HG03139 (cell line): ENCODE measurements around the gene GAREM1.
"Not testable (repeated sequence)": the region's sequence is repeated elsewhere in the genome, so short reads cannot be mapped to it uniquely, and the experiment has no call there.

ENCODE experiments used
- ATAC-seq: cut with Tn5 transposase; IDR thresholded peaks from one replicate; pipeline ENCODE4 v1.9.1; 2021; ENCODE audit not compliant: unreplicated experiment

GAREM1 gene

DNA sequence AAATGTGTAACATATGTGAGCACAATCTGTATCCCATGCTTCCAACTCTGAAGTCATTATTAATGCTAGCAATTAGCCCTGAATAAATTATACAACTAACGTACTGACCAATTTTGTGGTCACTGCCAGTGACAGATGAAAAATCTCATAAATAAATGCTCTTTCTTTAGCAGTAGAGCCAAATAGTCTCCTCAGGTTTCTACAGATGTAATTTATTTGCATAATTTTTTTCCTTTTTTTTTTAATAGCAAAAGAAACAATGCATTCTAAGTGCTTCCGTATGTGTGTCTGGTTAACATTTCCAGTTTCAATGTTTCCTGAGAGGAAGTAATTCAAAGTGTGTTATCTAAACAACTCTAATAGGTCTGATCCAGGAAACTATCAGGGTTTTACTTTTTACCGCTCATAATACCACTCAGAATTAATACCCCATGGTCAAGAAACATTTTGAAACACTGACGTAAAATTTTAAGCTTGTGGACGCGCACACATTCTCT lies 172.5 kb downstream of the GAREM1 start:
- ATAC-seq: no peak

DNA sequence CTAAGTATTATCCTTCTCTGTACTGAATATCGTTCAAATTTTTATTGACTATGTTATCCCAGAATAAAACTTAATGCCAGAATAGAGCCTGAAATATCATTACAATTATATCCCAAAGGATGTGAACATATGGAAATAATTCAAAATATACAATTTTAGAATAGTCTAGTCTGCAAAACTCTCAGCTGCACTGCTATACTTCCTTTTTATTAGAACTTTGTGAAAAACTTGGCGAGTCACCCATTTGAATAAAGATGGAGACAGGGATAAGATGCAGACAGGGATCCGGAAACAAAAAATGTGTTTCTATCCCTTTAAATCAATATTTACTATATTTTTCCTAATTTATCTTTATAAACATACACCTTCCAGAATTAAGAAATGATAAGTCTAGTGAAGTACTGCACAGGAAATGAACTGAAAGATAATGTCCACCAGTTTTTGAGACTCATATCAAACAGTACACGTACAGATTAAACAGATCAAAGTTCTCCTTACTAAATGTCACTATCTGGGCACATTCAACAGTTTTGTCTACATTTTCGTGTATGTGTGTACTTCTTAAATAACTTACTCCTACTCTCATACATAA lies 173.0 kb downstream of the GAREM1 start:
- ATAC-seq: no peak

DNA sequence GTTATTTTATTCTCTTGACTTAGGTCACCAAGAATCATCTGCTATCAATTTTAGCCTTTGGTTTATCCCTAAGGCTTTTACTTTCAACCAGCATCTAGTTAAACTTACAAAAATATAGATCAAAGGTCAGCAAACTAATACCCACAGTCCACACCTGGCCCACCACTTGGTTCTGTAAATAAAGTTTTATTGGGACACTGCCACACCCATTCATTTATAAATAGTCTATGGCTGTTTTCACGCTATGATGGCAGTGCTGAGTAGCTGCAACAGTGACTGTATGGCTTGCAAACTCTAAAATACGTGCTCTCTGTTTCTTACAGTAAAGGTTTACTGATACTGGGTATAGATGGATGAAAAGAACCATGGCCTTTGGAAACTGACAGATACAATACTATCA lies 173.8 kb downstream of the GAREM1 start:
- no peak for ATAC-seq

DNA sequence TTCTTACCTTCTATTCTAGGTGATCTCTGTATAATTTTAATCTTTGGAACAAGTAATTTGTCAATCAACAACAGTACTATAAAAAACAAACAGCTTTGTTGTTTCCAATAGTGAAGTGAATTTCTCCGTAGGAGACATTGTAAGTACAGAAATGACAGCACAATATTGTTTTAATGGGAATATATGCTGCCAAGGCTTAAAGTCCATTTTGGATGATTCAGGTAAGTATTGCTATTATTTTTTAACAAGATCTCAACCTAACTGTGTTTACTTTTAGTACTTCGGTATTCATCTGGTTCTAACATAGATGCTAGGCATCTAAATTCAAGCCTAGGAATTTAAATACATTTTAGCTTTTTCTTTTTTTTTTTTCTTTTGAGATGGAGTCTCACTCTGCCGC lies 175.1 kb downstream of the GAREM1 start:
- no peak for ATAC-seq

DNA sequence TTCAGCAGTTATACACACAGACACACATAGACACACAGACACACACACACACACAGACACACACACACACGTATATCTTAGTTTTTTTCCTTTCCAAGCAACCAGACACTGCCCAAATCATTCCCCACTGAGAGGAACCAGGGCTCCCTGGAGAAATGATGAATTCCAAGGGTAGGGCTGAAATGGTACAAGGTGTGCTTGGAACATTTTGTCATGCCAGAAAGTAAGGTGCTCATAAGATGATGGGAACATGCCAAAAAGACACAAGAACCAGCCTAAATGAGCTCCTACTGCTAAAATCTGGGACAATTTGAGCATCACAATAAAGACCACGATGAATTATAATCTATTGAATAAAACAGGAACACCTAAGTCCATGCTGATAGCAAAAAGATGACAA lies 177.6 kb downstream of the GAREM1 start:
- no peak for ATAC-seq

DNA sequence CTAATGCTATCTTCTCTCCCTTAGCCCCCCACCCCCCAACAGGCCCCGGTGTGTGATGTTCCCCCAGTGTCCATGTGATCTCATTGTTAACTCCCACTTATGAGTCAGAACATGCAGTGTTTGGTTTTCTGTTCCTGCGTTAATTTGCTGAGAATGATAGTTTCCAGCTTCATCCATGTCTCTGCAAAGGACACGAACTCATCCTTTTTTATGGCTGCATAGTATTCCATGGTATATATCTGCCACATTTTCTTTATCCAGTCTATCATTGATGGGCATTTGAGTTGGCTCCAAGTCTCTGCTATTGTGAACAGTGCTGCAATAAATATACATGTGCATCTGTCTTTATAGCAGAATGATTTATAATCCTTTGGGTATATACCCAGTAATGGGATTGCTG lies 179.1 kb downstream of the GAREM1 start:
- not testable (repeated sequence) for ATAC-seq

DNA sequence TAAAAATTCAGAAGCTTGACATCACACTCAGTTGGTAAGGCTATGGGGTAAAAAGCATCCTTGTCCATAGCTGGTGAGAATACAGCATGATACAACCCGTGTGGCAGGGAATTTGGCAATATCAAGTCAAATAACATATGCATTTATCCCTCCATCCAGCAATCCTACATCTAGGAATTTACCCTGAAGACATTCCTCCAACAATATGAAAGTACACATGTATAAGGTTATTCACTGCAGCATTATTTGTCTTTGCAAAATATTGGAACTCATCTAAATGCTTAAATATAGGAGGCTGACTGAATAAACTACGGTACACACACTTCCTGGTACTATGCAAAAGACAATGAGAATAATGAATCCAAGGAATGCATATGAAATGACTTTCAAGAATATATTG lies 179.9 kb downstream of the GAREM1 start:
- ATAC-seq: no peak

DNA sequence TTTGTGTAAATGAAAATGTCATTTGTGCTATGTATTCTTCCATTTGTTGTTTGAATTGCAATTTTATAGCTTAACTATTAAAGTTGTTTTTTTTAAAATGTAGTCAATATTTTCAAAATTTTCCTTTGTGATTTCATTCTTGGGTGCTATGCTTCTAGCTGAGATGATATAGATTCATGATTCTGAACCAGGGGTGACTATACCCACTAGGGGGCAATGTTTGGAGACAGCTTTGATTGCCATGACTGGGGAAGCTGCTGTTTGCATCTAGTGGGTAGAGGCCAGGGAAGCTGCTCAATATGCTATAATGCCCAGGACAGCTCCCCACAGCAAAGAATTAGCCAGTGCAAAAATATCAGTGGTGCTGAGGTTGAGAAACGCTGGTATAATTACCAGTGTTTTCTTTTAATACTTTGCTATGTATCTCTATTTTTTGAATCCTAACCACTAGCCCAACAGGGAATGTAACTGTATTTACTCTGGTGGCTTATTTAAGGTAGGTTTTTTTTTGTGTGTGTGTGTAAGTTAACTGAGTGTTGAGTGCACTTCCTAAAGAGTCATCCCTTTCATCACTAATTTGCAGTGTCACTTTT lies 181.1 kb downstream of the GAREM1 start:
- ATAC-seq: peak; percentile 92

DNA sequence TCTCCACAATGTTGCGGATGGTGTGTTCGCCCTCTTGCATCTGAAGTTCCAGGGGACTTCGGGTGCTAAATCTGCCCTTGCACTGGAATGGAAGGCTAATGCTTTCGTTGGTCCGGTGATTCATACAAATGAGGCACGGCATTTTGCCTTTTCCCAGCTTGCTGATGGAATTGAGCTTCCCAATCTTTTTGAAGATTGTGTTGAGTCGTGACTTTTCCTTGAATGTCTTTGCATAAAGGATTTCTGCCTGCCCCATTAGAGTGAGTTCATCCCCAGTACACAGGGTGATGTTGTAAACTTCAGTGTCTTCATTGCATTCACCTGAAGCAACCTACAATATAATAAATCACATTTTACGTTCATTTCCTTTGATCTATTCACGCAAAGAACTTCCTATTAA lies 182.8 kb downstream of the GAREM1 start:
- no peak for ATAC-seq

DNA sequence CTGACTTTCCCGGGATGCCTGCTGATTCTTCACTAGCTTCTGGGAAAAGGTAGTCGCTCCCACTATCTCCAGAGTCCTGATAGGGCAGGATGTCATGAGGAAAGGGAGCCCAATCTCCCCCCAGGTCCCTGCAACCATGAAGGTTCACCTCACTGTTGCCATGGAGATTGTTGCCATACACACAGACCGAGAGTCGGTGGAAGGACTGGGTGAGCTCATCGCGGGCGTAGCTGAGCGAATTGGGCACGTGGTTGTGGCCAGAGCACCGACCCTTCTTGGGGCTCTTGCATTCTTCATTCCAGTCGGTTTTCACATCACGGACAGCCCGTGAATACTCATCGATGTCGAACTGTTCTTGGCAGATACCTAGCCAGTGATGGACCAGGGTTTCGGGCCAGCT lies 183.4 kb downstream of the GAREM1 start:
- no peak for ATAC-seq

DNA sequence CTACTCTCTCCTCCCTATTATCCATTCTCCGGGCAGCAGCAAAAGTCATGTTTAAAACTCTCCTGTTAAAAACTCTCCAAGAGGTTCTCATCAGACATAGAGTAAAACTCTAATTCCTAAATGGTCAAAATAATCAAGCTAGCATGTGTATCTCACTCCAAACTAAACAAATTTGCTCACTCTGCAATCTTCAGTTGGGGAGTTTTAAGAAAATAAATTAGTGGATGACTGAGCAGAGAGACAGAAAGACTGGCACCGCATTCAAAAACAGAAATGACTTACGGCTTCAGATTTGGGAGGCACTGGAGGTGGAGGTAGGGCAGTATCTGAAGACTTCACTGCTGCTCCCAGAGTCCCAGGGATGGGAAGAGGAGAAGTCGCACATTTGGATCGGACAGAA lies 183.9 kb downstream of the GAREM1 start:
- no peak for ATAC-seq

DNA sequence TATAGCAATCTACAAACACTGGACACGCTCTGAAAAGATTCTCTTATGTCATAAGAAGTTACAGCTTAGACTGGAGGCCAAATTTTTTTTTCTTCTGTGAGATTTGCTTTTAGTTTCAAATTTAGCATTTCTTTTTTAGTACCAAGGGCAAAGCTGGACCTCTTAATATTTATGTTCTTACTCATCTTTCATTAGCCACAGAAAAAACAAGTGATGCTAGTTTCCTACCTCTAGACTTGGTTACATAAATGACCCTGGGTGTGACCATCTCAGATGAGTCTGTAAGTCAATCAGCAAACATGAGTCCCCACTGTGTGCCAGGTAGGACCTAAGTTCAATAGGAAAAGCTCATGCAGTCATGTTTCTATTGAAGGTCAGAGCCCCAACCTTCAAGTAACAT lies 186.4 kb downstream of the GAREM1 start:
- no peak for ATAC-seq

DNA sequence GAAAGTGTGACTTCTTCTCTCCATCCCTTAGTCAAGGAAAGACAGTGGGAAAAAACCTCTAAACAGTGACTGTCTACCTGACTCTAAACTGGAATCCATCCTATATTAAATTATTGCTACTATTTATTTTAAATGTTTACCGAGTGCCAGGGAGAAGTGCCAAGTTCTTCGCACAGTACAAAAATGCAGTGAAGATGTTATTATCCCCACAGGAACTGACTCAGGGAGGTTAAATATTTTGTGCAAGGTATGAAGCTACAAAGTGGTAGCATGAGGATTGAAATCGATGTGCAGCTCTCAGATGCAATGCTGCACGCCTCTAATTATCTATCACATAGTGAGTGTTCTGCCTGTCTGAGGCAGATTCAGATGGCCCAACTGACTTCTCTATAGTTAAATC lies 189.8 kb downstream of the GAREM1 start:
- no peak for ATAC-seq

DNA sequence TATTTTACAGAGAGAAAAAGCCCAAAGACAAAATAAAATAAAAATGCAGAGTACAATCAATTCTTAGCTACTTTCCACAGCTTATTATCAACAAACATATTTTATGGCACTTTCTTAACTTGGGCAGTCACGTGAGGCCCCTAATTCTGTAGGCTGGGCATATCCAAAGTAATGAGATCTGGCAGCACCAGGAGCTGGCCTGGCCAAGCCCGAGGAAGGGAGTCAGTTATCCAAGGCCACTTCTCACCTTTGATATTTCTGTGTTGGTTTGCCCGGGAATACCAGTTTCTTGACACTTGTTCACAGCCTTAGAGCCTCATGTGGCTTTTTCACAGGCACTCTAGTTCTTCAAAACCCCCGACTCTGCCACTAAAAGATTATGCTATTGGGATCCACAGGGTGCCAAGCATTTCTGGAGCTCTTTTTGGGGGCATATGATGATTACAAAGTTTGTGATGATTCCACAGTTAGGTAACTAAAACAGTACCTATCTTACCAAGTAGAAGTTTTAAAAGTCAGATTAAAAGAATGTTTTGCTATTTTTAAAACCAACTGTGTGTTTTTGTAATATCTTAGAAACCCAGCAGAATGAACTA lies 190.4 kb downstream of the GAREM1 start:
- no peak for ATAC-seq

DNA sequence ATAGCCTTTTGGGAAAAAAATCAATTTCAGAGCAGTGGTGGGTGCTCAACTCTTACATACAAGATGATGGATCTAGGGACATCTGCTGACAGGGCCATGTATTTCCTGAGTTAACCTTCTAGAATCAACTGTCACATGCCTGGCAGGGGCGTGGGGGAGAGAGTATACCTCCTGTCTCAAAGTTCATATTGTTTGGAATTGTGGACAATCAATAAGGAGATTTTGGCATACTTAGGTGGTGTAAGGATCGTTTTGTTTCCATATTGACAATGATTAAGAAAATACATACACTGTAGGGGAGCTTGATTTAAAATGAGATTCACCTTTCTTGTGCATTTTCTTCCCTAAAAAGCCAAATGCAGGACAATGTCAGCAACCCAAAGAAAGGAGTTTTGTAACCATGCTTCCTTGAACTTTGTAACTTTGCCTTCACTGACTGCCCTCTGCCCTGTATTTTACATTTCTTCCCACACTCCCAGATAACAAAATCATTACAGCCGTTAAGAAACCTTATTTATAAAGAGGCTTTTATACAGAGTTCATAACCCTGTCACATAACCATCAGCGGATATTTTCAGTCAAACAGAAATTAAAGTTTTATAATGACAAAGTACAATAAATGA lies 192.4 kb downstream of the GAREM1 start:
- no peak for ATAC-seq

DNA sequence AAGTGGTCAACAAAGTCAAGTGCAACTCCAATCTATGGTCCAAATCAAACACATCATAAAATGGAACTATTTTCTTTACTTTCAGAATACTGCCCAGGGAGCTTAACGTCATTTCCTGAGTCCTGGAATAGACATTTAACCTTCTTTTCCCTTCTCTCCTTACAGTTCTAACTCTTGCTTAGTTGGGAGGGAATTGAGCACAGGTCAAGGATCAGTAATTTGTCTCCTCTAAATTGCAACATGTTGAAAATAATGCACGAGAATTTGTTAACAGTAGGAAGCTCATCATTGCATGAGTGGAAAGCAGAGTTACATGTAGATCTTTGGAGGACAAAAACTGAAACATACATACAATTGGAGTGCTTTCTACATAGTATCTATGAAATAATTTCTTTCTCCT lies 193.1 kb downstream of the GAREM1 start:
- no peak for ATAC-seq

DNA sequence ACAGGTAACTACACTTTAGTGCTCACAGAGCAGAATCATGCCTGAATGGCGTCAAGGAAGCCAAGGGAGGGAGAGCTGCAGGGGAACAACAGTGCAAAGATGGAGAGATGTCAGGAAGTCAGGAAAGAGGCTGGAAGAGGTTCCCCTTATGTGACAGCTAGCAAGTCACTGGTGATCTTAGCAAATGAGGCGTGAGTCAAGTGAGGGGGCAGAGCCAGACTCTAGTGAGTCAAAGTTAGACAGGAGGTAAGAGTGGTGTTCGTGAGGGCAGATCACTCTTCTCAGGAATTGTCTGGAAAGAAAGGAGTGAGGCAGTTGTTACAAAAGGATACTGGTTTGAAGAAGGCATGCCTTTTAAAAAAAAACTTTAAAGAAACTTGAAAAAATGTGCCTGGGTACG lies 193.8 kb downstream of the GAREM1 start:
- no peak for ATAC-seq

DNA sequence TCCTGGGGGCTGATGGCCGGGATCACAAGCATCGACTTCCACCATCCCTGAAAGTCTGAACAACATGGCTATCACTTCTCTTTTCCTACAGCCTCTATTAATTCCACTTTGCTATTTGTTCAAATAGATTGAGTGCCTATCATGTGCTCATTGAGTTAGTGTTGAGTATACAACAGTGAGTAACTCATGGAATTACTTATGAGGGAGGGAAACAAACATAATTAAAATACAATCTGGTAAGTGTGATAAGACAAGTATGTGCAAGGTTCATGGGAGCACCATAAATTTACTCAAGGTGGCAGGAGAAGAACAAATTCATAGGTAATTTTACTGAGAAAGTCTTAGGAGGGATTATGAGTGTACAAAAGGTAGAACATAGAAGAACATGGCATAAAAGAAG lies 194.4 kb downstream of the GAREM1 start:
- ATAC-seq: no peak

DNA sequence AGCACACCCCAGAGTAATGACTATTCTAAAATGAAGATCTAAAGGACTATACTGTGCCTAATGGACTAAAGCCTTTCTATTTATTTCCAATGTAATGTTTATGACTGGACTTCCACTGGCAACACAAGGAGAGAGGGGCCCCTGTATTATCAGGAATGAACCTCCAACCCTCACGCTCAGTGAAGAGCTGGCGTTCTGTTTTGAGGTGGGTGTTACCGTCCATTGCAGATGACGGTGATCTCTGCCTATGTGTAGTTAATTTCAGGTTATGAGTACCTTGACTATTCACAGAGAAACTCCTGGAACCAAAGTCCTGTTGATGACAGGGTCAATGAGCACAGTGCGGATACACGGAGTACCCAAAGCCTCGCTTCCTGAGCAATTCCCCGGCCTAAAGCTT lies 195.5 kb downstream of the GAREM1 start:
- no peak for ATAC-seq

DNA sequence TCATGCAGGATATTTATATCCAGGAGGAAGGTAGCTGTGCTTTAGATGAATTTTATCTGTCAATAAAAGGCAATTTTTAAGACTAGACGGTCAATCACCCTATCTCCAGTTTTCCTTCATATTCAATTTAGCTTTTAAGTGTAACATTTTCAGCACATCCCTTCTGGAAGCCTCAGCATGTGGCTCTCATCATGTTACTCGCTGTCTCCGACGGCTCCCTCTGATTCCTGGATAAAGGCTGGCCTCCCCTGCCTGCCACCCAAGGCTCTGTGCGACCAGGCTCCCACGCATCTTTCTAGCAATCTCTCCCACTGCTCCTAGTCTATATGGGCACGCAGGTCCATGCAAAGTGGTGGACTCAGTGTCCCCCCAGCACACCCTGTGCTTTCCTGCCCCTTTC lies 196.4 kb downstream of the GAREM1 start:
- ATAC-seq: no peak

DNA sequence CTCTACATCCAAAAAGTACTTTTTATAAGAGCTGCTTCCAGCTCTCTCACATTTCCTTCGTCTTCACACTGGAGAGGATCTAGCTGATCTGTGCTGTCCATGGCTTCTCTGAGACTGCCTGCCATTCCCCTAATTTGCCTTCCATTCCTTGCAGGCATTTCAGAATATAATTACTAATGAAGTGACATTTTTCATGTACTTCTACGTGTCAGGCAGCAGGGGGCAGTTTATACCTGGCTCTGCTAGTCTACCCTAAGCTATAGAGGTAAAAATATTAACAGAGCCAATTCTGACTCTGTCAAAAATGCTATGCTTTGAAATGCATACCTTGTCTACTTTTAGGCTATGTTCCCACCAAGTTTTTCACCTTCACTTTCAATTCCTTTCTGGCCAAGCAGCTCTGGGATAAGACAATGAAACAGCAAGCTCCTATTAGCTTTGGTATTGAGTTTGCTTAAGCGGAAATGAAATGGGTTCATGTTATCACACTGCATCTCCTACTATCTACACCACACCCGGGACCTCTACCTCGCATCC lies 198.9 kb downstream of the GAREM1 start:
- peak; percentile 72 for ATAC-seq

DNA sequence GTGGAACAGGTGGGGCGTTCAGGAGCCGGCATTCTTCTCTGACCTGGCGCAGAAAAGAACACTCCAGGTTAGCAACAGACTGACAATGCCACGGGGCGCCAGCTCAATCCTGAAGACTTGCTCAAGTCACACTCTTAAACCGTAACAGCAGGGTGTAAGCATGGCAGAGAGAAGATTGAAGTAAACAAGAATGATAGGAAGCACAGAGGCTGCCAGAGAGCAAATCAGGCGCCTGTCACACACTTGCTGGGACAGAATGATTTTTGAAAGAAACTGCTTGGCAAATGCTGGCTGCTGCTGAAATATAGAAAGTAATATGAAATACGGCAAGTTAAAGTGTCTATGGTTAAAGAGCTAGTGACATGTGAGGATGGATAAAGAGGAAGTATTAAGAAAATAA lies 200.3 kb downstream of the GAREM1 start:
- ATAC-seq: no peak
